H9 (cell line): ENCODE measurements around the gene HOXC10. TPM values are rescaled to one million over a fixed set of nuclear protein-coding genes. Genes with fewer than 3 reads are reported as not detected.

Experiments used
- DNase-seq: peaks from one replicate; pipeline ENCODE4 v3.0.0-alpha.2; 2017
- H2AFZ ChIP-seq: one replicate; pipeline ENCODE4 v1.6.1; 2013; ENCODE audit warnings: mild to moderate bottlenecking, low read length, control low read depth, moderate library complexity
- H2AK5ac ChIP-seq: 2 replicates; pipeline ENCODE4 v1.6.1; 2013; ENCODE audit warnings: low read length, control low read depth, mixed read lengths; ENCODE audit not compliant: insufficient read length
- H2BK120ac ChIP-seq: one replicate; pipeline ENCODE4 v1.6.1; 2013; ENCODE audit warnings: low read depth, mild to moderate bottlenecking, low read length, control low read depth, inconsistent platforms; ENCODE audit not compliant: poor library complexity, severe bottlenecking
- H2BK12ac ChIP-seq: 2 replicates; pipeline ENCODE4 v1.6.1; 2013; ENCODE audit warnings: low read length, control low read depth, mixed read lengths, low read depth; ENCODE audit not compliant: insufficient read length
- H2BK15ac ChIP-seq: 2 replicates; pipeline ENCODE4 v1.6.1; 2013; ENCODE audit warnings: low read depth, low read length, control low read depth
- H2BK20ac ChIP-seq: one replicate; pipeline ENCODE4 v1.6.1; 2013; ENCODE audit warnings: low read depth, mild to moderate bottlenecking, low read length, control low read depth, inconsistent platforms; ENCODE audit not compliant: poor library complexity, severe bottlenecking
- H2BK5ac ChIP-seq: 2 replicates; pipeline ENCODE4 v1.6.1; 2013; ENCODE audit warnings: low read length, control low read depth, mixed read lengths; ENCODE audit not compliant: insufficient read length
- H3K14ac ChIP-seq: 2 replicates; pipeline ENCODE4 v1.6.1; 2013; ENCODE audit warnings: low read length, control low read depth; ENCODE audit not compliant: insufficient read depth
- H3K18ac ChIP-seq: 2 replicates; pipeline ENCODE4 v1.6.1; 2013; ENCODE audit warnings: low read depth, mild to moderate bottlenecking, mixed read lengths, low read length, control low read depth; ENCODE audit not compliant: insufficient read length
- H3K23ac ChIP-seq: 2 replicates; pipeline ENCODE4 v1.6.1; 2013; ENCODE audit warnings: low read length, control low read depth, mixed read lengths, low read depth; ENCODE audit not compliant: insufficient read length
- H3K23me2 ChIP-seq: 2 replicates; pipeline ENCODE4 v1.6.1; 2013; ENCODE audit warnings: low read depth, mild to moderate bottlenecking, mixed read lengths, low read length, control low read depth; ENCODE audit not compliant: insufficient read length, poor library complexity, severe bottlenecking
- H3K27ac ChIP-seq: 2 replicates; pipeline ENCODE4 v1.5.1; 2013; ENCODE audit warnings: low read length, control low read depth, mixed read lengths, low read depth; ENCODE audit not compliant: insufficient read length
- H3K27me3 ChIP-seq: 2 replicates; pipeline ENCODE4 v1.6.1; 2013; ENCODE audit warnings: low read length, control low read depth, inconsistent platforms; ENCODE audit not compliant: insufficient read depth
- H3K4ac ChIP-seq: 2 replicates; pipeline ENCODE4 v1.6.1; 2013; ENCODE audit warnings: low read depth, mild to moderate bottlenecking, control low read depth, inconsistent platforms, low read length, moderate library complexity
- H3K4me1 ChIP-seq: 2 replicates; pipeline ENCODE4 v1.6.1; 2013; ENCODE audit warnings: low read length, control low read depth, inconsistent platforms; ENCODE audit not compliant: insufficient read depth
- H3K4me2 ChIP-seq: 2 replicates; pipeline ENCODE4 v1.6.1; 2013; ENCODE audit warnings: low read length, control low read depth, mixed read lengths; ENCODE audit not compliant: insufficient read length, insufficient read depth
- H3K56ac ChIP-seq: 2 replicates; pipeline ENCODE4 v1.6.1; 2013; ENCODE audit warnings: low read depth, mild to moderate bottlenecking, mixed read lengths, low read length, control low read depth; ENCODE audit not compliant: insufficient read length
- H3K79me1 ChIP-seq: 2 replicates; pipeline ENCODE4 v1.6.1; 2013; ENCODE audit warnings: low read depth, mild to moderate bottlenecking, moderate library complexity, low read length, control low read depth, inconsistent platforms; ENCODE audit not compliant: insufficient read depth, poor library complexity, severe bottlenecking
- H3K79me2 ChIP-seq: 2 replicates; pipeline ENCODE4 v1.6.1; 2013; ENCODE audit warnings: low read length, control low read depth, inconsistent platforms; ENCODE audit not compliant: insufficient read depth
- H3K9ac ChIP-seq: 2 replicates; pipeline ENCODE4 v1.6.1; 2013; ENCODE audit warnings: low read length, control low read depth, mixed read lengths; ENCODE audit not compliant: insufficient read length; ENCODE audit errors: extremely low read depth
- H3K9me3 ChIP-seq: one replicate; pipeline ENCODE4 v1.6.1; 2013; ENCODE audit warnings: low read depth, low read length, inconsistent platforms; ENCODE audit not compliant: control insufficient read depth
- H3T11ph ChIP-seq: one replicate; pipeline ENCODE4 v1.6.1; 2013; ENCODE audit warnings: mild to moderate bottlenecking, low read length, control low read depth, inconsistent platforms
- H4K20me1 ChIP-seq: one replicate; pipeline ENCODE4 v1.6.1; 2013; ENCODE audit not compliant: control insufficient read depth, insufficient read length, insufficient read depth
- H4K5ac ChIP-seq: 2 replicates; pipeline ENCODE4 v1.6.1; 2013; ENCODE audit warnings: low read depth, mild to moderate bottlenecking, mixed read lengths, low read length, control low read depth; ENCODE audit not compliant: insufficient read length
- H4K8ac ChIP-seq: replicated peaks from 2 replicates; pipeline ENCODE4 v1.6.1; 2013; ENCODE audit warnings: low read length, control low read depth, mixed read lengths, low read depth; ENCODE audit not compliant: insufficient read length
- H4K91ac ChIP-seq: 2 replicates; pipeline ENCODE4 v1.6.1; 2013; ENCODE audit warnings: low read depth, mild to moderate bottlenecking, moderate library complexity, mixed read lengths, low read length, control low read depth; ENCODE audit not compliant: insufficient read length
- H3K27ac Mint-ChIP-seq, 3 experiments: 2 replicates in 2 of 3; 3 replicates in 1 of 3; pipeline ENCODE4 v1.8.0; 2020 to 2021; ENCODE audit warnings: mixed read lengths in 3 of 3, mild to moderate bottlenecking in 1 of 3, moderate library complexity in 1 of 3
- H3K27me3 Mint-ChIP-seq: 2 replicates; pipeline ENCODE4 v1.8.0; 2021; ENCODE audit warnings: low read depth, mild to moderate bottlenecking, moderate library complexity, mixed read lengths
- H3K36me3 Mint-ChIP-seq, 3 experiments: 2 replicates in 2 of 3; 3 replicates in 1 of 3; pipeline ENCODE4 v1.8.0; 2020 to 2021; ENCODE audit warnings: low read depth in 3 of 3, mixed read lengths in 3 of 3; ENCODE audit not compliant: insufficient read depth in 1 of 3
- H3K4me1 Mint-ChIP-seq, 2 experiments: 2 replicates each; pipeline ENCODE4 v1.8.0; 2020; ENCODE audit warnings: mixed read lengths in 2 of 2
- H3K4me3 Mint-ChIP-seq, 2 experiments: 2 replicates in 1 of 2; 3 replicates in 1 of 2; pipeline ENCODE4 v1.8.0; 2020 to 2021; ENCODE audit warnings: mild to moderate bottlenecking in 2 of 2, mixed read lengths in 2 of 2, moderate library complexity in 1 of 2
- H3K9me3 Mint-ChIP-seq, 2 experiments: 2 replicates in 1 of 2; 3 replicates in 1 of 2; pipeline ENCODE4 v1.8.0; 2020; ENCODE audit warnings: mild to moderate bottlenecking in 2 of 2, mixed read lengths in 2 of 2, moderate library complexity in 1 of 2
- WGBS: extraction: QIAGEN DNeasy Blood & Tissue Kit; methylation state at CpG from one replicate; pipeline ENCODE4 v1.1.7; 2013; ENCODE audit warnings: missing lambda C conversion rate, low lambda C conversion rate, mixed read lengths; ENCODE audit not compliant: insufficient read length; ENCODE audit errors: extremely low coverage; 5-methylcytosine and 5-hydroxymethylcytosine counted together
- total RNA-seq: library from RNA; stranded (reverse); gene quantifications from 2 replicates; pipeline ENCODE4 v1.2.1, GENCODE V29; 2021
- TF ChIP-seq, protein P1 (sequence below): fragments of 200-600 bp; sonication (generic); conservative IDR thresholded peaks from 3 replicates; pipeline ENCODE4 v1.8.0; 2021; ENCODE audit warnings: antibody characterized with exemption, mild to moderate bottlenecking

The HOXC10 gene
- total RNA-seq, 1 experiment from 2014 or later, result not detected

DNA sequence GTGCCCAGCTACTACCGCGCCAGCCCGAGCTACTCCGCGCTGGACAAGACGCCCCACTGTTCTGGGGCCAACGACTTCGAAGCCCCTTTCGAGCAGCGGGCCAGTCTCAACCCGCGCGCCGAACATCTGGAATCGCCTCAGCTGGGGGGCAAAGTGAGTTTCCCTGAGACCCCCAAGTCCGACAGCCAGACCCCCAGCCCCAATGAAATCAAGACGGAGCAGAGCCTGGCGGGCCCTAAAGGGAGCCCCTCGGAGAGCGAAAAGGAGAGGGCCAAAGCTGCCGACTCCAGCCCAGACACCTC lies 697 bp downstream of the HOXC10 start:
- TF ChIP-seq, protein P1, sequence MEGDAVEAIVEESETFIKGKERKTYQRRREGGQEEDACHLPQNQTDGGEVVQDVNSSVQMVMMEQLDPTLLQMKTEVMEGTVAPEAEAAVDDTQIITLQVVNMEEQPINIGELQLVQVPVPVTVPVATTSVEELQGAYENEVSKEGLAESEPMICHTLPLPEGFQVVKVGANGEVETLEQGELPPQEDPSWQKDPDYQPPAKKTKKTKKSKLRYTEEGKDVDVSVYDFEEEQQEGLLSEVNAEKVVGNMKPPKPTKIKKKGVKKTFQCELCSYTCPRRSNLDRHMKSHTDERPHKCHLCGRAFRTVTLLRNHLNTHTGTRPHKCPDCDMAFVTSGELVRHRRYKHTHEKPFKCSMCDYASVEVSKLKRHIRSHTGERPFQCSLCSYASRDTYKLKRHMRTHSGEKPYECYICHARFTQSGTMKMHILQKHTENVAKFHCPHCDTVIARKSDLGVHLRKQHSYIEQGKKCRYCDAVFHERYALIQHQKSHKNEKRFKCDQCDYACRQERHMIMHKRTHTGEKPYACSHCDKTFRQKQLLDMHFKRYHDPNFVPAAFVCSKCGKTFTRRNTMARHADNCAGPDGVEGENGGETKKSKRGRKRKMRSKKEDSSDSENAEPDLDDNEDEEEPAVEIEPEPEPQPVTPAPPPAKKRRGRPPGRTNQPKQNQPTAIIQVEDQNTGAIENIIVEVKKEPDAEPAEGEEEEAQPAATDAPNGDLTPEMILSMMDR, result no peak
- no peak overlapping the region for H3K9ac ChIP-seq
- no CpG with 5 or more reads among the region's 21 CpGs for WGBS
- no peak overlapping the region for H3K27ac Mint-ChIP-seq
- no peak overlapping the region for H2AK5ac ChIP-seq
- H3K79me1 ChIP-seq, result no peaks in the 10 kb centered on the region
- H4K5ac ChIP-seq, result no peak overlapping the region
- no peak overlapping the region for H3K23ac ChIP-seq
- peaks cover 96% of the 10 kb centered on the region for H3K27me3 ChIP-seq
- no peak overlapping the region for H4K91ac ChIP-seq
- no peak overlapping the region for H3K18ac ChIP-seq
- H3T11ph ChIP-seq, result no peak overlapping the region
- H2BK5ac ChIP-seq, result no peak overlapping the region
- peaks cover 3 to 8% of the 10 kb centered on the region in 2 experiments; a peak in 2 of 4 replicates for H3K4me1 Mint-ChIP-seq
- no peak overlapping the region for H2BK15ac ChIP-seq
- H3K4me3 Mint-ChIP-seq, result no peak overlapping the region; a peak in 1 of 5 replicates
- H3K4ac ChIP-seq, result no peak overlapping the region
- H3K36me3 Mint-ChIP-seq, result no peaks in the 10 kb centered on the region; a peak in 2 of 7 replicates
- H3K9me3 ChIP-seq, result no peaks in the 10 kb centered on the region
- no peaks in the 10 kb centered on the region for H4K20me1 ChIP-seq
- no peak overlapping the region for H3K4me2 ChIP-seq
- peaks cover 3 to 11% of the 10 kb centered on the region in 2 experiments; a peak in 4 of 5 replicates for H3K9me3 Mint-ChIP-seq
- DNase-seq, result no peak
- no peak overlapping the region for H3K27ac ChIP-seq
- no peak overlapping the region for H2AFZ ChIP-seq
- peaks cover 100% of the 10 kb centered on the region for H3K27me3 Mint-ChIP-seq
- no peaks in the 10 kb centered on the region for H3K23me2 ChIP-seq
- no peaks in the 10 kb centered on the region for H3K4me1 ChIP-seq
- H3K14ac ChIP-seq, result no peak overlapping the region
- no peak overlapping the region for H3K56ac ChIP-seq
- H2BK12ac ChIP-seq, result no peak overlapping the region
- no peak overlapping the region for H2BK20ac ChIP-seq
- H4K8ac ChIP-seq, result no peak overlapping the region
- H2BK120ac ChIP-seq, result no peak overlapping the region
- no peaks in the 10 kb centered on the region for H3K79me2 ChIP-seq
